WTC11 (cell line): ENCODE results near the gene CCDC89.

Source experiments
- ESRRA ChIP-seq: sonication (generic); formaldehyde crosslinking; IDR thresholded peaks from 2 replicates; pipeline ENCODE4 v1.8.1; 2022; ENCODE audit warnings: mild to moderate bottlenecking, missing genetic modification reagents, borderline replicate concordance
- FOXP1 ChIP-seq: sonication (generic); formaldehyde crosslinking; IDR thresholded peaks from 2 replicates; pipeline ENCODE4 v1.8.0; 2022; ENCODE audit warnings: missing genetic modification reagents, mild to moderate bottlenecking, moderate library complexity, borderline replicate concordance
- MXD4 ChIP-seq: fragments of 250-450 bp; sonication (Bioruptor Pico); IDR thresholded peaks from 2 replicates; pipeline ENCODE4 v1.8.0; 2021; ENCODE audit warnings: mild to moderate bottlenecking, moderate library complexity, borderline replicate concordance
- NR3C1 ChIP-seq: sonication (generic); formaldehyde crosslinking; conservative IDR thresholded peaks from 2 replicates; pipeline ENCODE4 v1.8.1; 2023; ENCODE audit warnings: low read depth, mild to moderate bottlenecking, missing genetic modification reagents
- ZNF416 ChIP-seq: fragments of 250-450 bp; sonication (Bioruptor Pico); IDR thresholded peaks from 2 replicates; pipeline ENCODE4 v1.9.0; 2021; ENCODE audit warnings: mild to moderate bottlenecking, inconsistent platforms
- ZNF423 ChIP-seq: fragments of 250-450 bp; sonication (Bioruptor Pico); IDR thresholded peaks from 2 replicates; pipeline ENCODE4 v2.1.2; 2022; ENCODE audit warnings: mild to moderate bottlenecking, moderate library complexity
- TF ChIP-seq, protein P1 (sequence below): fragments of 200-600 bp; IDR thresholded peaks from 2 replicates; pipeline ENCODE4 v1.8.0; 2022; ENCODE audit warnings: antibody characterized with exemption
- TF ChIP-seq, protein P2 (sequence below): sonication (generic); formaldehyde crosslinking; IDR thresholded peaks from 2 replicates; pipeline ENCODE4 v1.8.0; 2023; ENCODE audit warnings: missing genetic modification reagents, mild to moderate bottlenecking, borderline replicate concordance

DNA sequence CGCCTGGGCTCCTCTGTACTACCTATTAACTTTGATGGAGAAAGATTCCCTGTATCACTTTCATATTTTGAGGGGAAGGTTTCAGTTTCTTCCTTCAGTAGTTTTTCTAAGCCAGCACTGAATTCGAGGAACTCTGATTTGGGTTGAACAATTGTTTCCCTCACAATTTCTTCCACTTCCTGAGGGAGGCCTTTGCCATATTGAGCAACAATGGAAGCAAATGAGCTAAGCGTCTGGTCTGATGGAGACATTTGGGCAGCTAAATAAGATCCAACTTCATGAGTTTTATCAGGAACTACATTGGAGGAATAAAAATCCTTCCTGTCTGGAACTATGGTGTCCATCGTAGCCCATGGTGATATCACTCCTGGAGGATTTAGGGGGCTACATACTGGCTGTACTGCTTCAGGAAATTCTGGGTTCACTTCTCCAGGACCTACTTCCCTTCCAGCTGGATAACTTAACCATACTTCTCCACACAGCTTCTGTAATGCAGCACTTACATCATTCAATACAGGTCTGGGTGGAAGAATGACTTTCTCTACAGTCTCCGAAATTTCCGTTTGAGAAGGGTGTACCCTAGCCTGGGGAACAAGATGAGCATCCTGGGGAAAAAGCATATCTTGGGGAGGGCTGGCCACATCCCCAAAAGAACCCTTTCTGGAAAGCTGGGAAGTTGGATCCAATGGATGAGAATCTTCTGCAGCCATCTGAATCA, 38.9 kb upstream of the CCDC89 start:
- TF ChIP-seq, protein P1, sequence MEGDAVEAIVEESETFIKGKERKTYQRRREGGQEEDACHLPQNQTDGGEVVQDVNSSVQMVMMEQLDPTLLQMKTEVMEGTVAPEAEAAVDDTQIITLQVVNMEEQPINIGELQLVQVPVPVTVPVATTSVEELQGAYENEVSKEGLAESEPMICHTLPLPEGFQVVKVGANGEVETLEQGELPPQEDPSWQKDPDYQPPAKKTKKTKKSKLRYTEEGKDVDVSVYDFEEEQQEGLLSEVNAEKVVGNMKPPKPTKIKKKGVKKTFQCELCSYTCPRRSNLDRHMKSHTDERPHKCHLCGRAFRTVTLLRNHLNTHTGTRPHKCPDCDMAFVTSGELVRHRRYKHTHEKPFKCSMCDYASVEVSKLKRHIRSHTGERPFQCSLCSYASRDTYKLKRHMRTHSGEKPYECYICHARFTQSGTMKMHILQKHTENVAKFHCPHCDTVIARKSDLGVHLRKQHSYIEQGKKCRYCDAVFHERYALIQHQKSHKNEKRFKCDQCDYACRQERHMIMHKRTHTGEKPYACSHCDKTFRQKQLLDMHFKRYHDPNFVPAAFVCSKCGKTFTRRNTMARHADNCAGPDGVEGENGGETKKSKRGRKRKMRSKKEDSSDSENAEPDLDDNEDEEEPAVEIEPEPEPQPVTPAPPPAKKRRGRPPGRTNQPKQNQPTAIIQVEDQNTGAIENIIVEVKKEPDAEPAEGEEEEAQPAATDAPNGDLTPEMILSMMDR = no peak
- no peak for TF ChIP-seq ESRRA (CRISPR knock-in tag)
- TF ChIP-seq ZNF416 (CRISPR knock-in tag) = no peak
- no peak for TF ChIP-seq MXD4 (CRISPR knock-in tag)
- TF ChIP-seq FOXP1 (CRISPR knock-in tag) = no peak
- TF ChIP-seq, protein P2, sequence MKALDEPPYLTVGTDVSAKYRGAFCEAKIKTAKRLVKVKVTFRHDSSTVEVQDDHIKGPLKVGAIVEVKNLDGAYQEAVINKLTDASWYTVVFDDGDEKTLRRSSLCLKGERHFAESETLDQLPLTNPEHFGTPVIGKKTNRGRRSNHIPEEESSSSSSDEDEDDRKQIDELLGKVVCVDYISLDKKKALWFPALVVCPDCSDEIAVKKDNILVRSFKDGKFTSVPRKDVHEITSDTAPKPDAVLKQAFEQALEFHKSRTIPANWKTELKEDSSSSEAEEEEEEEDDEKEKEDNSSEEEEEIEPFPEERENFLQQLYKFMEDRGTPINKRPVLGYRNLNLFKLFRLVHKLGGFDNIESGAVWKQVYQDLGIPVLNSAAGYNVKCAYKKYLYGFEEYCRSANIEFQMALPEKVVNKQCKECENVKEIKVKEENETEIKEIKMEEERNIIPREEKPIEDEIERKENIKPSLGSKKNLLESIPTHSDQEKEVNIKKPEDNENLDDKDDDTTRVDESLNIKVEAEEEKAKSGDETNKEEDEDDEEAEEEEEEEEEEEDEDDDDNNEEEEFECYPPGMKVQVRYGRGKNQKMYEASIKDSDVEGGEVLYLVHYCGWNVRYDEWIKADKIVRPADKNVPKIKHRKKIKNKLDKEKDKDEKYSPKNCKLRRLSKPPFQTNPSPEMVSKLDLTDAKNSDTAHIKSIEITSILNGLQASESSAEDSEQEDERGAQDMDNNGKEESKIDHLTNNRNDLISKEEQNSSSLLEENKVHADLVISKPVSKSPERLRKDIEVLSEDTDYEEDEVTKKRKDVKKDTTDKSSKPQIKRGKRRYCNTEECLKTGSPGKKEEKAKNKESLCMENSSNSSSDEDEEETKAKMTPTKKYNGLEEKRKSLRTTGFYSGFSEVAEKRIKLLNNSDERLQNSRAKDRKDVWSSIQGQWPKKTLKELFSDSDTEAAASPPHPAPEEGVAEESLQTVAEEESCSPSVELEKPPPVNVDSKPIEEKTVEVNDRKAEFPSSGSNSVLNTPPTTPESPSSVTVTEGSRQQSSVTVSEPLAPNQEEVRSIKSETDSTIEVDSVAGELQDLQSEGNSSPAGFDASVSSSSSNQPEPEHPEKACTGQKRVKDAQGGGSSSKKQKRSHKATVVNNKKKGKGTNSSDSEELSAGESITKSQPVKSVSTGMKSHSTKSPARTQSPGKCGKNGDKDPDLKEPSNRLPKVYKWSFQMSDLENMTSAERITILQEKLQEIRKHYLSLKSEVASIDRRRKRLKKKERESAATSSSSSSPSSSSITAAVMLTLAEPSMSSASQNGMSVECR = no peak
- no peak for TF ChIP-seq NR3C1
- TF ChIP-seq ZNF423 (CRISPR knock-in tag) = no peak
